HG02642 (cell line): ENCODE results near the gene TRIM58.

Experiments used
- ATAC-seq: cut with Tn5 transposase; IDR thresholded peaks from one replicate; pipeline ENCODE4 v1.9.1; 2021; ENCODE audit warnings: mild to moderate bottlenecking; ENCODE audit not compliant: unreplicated experiment, poor library complexity

The TRIM58 gene

DNA sequence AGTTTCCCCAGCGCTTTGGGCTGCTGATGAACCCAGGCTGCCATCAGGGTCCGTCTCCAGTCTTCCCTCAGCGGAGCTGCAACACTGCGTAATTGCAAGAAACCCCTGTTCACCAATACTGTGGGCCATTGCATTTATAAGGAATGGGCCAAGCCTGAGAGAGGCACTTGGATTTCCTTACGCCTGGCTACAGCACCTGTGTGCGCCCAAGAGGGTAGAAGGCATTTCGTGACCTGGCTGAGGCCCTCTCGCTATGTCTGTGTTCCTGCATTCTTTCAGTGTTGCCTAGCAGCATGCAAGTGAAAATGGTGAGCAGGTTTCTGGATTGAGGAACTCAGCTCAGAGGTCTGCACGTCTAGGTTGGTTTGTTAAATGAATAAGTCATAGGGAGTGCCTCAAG is 26.4 kb downstream of the TRIM58 start:
- ATAC-seq: no peak

DNA sequence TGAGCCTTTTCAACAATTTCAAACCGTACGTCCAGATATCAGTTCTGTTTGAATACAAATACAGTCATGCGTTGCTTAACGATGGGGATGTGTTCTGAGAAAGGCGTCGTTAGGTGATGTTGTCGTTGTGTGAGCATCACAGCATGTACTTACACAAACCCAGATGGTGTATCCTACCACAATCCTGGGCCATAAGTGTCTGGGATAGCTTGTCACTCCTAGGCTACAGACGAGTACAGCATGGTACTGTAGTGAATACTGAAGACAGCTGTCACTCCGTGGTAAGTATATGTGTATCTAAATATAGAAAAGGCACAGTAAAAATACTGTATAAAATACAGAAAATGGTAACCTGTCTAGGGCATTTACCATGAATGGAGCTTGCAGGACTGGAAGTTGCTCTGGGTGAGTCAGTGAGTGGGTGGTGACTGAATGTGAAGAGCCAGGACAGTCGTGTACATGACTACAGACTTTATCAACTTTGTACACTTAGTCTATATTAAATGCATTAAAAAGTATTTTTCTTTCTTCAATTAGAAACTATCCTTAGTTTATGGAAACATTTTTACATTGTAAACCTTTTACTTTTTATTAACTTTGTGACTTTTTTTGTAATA is 27.9 kb downstream of the TRIM58 start:
- ATAC-seq: no peak

DNA sequence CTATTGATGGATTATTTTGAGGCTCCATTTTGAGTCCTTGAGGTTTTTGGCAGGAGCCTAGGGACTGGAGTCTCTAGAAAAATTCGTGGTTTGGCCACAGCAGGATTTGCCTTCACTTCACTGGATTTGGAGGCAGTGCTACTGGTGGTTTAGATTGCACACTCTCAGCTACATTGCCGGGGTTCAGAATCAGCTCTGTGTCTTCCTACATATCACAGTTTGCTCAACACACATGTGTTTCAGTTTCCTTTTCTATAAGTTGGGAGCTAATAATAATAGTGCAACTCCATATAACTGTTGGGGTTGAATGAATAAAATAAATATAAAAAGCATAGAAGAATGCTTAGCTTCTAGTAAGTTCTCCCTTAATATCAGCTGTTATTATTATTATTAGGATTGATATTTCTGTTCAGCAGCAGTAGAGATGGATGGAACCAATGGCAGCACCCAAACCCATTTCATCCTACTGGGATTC is 38.2 kb downstream of the TRIM58 start, which contains the start of gene OR2W3:
TSS of gene OR2W3 (plus strand) at position 425 of the 475 bp plus-strand sequence. CDS start at position 425, 0 bp downstream.
- no peak for ATAC-seq

DNA sequence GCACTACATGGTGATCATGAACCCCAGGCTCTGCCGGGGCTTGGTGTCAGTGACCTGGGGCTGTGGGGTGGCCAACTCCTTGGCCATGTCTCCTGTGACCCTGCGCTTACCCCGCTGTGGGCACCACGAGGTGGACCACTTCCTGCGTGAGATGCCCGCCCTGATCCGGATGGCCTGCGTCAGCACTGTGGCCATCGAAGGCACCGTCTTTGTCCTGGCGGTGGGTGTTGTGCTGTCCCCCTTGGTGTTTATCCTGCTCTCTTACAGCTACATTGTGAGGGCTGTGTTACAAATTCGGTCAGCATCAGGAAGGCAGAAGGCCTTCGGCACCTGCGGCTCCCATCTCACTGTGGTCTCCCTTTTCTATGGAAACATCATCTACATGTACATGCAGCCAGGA is 39.0 kb downstream of the TRIM58 start:
- ATAC-seq: no peak

DNA sequence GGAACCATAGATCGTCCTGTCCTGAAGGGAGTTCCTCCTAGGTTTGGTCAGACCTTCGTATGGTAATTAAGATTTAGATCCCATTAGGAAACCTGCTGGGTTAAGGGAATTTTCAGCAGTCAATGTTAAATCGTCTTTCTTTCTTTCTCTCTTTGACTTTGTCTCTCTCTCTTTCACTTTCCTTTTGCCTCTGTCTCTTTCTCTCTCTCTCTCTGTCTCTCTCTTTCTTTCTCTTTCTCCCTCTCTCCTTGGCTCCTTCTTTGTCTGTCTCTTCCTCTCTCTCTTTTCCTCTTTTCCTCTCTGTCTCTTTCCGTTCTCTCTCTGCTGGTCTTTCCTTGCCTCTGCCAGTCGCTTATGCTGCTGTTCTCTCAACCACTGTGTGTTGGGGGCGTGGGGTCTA is 47.1 kb downstream of the TRIM58 start:
- ATAC-seq: no peak

DNA sequence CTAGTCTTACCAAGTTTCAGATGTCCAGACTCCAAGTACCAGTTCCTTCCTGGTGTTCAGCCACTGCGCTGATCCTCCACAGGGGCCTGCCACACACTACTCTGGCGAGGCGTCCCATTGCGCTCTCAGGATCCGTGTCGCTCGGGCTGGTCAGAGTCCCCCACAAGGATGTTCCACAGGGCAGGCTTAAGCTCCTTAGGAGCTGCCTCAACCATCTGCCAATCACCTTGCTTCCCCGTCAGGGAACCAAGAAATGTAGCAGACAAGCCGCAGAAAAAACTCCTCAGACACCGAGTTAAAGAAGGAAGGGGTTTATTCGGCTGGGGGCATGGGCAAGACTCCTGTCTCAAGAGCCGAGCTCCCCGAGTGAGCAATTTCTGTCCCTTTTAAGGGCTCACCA is 48.2 kb downstream of the TRIM58 start:
- ATAC-seq: no peak

DNA sequence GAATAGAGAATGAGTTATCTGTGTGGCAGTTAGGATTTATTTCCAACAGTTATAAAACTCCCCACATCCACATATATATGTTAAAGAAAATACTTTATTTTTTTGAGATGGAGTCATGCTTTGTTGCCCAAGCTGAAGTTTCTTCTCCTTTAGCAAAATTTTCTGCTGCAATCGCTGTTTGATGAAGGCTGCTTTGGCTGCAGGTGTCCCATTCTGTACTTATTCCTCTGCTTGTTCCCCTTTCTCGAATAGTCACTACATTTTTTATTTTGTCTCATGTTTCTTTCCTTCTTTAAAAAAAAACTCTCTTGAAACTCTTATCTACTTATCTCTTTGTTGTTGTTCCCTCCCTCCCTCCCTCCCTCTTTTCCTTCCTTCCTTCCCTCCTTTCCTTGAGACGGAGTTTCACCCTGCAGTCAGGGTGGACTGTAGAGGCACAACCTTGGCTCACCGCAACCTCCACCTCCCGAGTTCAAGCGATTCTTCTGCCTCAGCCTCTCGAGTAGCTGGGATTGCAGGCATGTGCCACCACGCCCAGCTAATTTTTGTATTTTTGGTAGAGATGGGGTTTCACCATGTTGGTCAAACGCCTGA is 49.0 kb downstream of the TRIM58 start:
- no peak for ATAC-seq

DNA sequence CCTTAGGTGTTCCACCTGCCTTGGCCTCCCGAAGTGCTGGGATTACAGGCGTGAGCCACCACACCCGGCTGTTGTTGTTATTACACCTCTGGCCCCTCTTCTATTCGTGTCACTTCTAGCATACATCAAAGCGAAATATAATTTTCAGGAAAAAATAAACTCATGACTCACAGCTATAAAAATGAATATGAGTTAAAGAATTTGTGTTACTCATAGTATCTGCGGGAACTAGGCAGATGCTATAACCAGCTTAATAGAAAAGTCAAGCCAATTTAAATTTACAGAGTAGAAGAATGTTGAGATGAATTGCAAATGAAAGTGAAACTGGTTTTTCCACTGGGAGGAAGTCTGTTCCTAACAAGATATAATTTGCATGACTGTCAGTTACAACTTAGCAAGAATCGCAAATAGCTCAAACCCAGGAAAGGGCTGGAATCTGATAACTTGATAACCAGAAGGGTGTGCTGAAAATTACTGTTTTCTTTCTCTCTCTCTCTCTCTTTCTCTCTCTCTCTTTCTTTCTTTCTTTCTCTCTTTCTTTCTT is 49.6 kb downstream of the TRIM58 start:
- no peak for ATAC-seq

DNA sequence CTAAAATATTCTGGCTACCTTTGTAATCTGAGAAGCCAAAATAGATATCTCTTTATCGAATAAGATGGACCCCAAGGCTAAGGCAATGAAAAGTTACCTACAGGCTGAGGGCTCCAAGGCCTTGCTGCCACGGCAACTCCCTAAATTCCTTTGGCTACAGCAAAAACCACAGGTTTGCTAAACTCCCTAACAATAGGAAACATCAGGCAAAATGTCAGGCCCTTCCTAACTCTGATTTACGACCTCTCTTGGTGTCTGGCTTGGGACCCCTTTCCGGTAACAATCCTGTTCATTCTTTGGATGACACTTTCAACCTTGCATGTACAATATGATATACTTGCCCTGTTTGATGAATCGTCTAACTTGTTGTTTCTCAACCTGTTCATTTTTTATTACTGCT is 51.8 kb downstream of the TRIM58 start:
- no peak for ATAC-seq

DNA sequence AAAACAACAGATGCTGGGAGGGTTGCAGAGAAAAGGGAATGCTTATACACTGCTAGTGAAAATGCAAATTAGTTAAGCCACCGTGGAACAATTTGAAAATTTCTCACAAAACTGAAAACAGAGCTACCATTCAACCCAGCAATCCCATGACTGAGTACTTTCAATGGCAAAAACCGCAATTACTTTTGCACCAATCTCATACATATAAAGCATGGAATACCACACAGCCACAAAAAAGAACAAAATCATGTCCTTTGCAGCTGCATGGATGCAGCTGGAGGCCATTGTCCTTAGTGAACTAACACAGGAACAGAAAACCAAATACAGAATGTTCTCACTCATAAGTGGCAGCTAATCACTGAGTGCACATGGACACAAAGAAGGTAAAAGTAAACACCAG is 56.8 kb downstream of the TRIM58 start:
- no peak for ATAC-seq

DNA sequence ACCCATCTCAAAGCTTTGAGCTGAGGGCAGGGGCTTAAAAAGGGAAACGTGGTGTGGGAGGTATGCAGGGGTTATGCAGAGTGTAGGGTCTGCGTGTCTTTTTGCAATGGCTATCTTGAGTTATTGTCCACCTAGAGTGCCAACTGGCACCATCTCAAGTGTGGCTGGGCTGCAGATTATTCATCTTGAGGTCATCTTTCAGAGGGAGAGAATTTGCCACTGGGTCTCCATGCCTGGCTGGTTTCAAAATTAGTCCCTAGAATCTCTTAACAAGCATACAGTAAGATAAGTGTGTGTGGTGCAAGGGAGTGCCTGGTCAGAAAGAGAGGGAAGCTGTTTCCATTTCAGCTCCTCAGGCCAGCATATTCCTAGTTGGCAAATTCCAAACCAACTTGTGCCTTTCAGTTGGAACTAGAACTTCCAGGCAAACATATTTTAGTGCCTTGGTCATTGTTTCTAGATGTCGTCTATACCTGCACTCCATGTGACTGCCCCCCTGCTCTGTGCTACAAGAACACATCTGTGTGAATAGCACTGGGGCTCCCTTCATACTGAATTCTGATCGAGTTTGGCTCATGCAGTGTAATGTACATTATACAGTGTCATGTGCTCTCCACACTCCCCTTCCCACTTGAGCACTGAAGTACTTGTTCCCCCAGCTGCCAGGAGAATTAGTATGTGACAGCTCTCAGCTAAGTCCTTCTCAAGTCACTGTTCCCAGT is 58.1 kb downstream of the TRIM58 start:
- no peak for ATAC-seq

DNA sequence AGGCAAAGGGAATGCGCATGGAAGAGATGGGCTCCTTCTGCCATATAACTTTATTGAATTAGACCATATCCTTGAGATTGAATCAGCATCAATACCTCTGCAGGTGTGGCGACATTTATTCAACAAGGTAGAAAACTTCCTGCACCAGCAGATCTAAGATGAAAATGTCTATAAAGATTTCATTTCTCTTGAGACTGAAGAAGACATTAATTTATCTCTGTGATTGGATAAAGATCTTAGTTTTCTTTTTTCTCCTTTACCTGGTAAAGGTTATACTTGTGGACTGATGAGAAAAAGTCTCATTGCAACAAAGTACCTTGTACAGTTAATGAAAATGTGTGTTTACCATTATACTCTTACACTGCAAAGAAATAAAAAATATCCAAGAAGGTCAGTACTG is 63.0 kb downstream of the TRIM58 start, which contains the start of gene OR2T8:
TSS of gene OR2T8 (plus strand) at position 301 of the 400 bp plus-strand sequence. CDS start 766 bp downstream, outside the sequence.
- ATAC-seq: no peak

DNA sequence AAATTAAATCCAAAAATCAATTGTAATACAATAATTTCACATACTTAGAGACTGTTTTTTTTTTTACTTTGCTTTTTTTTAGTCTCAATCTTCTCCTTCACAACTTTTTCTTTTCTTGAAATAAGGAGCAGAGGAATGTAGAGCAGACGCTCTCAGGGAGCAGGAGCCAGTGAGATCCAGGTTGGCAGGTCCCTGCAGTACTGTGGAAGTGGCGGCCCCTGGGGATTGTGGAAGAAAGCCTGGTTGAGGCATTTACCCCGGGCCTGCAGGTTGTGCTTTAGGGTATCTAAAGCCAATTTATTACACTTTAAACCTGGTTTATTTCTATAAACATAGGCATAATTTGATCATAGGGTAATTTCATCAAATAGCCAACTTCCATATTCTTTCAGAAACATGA is 67.0 kb downstream of the TRIM58 start:
- ATAC-seq: no peak

DNA sequence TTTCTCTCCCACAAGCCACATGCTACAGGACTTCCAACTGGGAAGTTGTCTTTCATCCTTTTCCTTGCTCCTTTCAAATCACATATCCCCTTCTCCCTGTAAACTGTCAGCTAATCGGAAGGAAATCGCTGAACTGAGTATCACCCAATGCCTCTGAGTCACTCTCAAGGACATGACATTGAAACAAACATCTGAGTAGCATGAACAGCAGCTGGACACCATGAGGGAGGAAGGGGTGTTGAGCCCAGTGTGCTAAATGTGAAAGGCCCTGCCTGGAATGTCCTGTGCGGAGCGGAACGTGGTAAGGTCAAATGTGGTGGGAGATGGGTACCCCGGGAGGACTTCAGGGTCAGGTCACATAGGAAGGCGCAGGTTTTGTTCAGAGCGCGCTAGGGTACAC is 67.9 kb downstream of the TRIM58 start, which contains the start of gene OR2AJ1:
TSS of gene OR2AJ1 (plus strand) at position 22 of the 400 bp plus-strand sequence. CDS start 8,880 bp downstream, outside the sequence.
- ATAC-seq: no peak
